ENCODE results near the gene WDR86.

DNA sequence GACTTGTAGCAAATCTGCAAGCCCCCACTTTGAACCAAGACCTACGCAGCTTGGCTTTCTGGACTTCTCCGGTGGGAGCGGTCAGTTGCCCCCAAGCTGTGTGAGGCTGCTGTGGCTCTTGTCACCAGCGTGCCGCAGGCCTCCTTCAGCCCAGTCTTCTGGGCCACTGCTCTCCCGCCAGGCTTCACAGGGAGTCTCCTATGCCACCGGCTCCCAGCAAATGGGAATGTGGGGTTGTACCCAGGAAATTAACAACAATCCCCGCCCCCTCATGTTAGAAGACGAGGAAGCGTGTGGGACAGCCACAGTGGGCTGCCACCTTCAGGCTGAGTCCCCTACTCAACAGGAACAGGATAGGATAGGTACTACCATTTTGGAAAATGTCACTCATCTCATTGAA, 4.2 kb downstream of the WDR86 start:
- no peak for TF ChIP-seq EZH2 (IDR thresholded peaks at IDR 0.05)
- no peak for TF ChIP-seq POLR2AphosphoS5 (IDR thresholded peaks at IDR 0.05; ENCODE audit: borderline replicate concordance, low read depth, low read length)
- TF ChIP-seq FOXP2 (optimal IDR thresholded peaks at IDR 0.05; ENCODE audit: control extremely low read depth, extremely low read length, insufficient read depth) = no peak

All from SK-N-MC (cell line).